Trophoblast cell (in vitro differentiated cells and primary cell): ENCODE data around the gene ACACB.

ENCODE experiments used
- DNase-seq, 2 donors: peaks; one replicate each; pipeline ENCODE4 v3.0.0-alpha.2; 2016
- H2AFZ ChIP-seq: 2 replicates; pipeline ENCODE4 v1.6.1; 2013; ENCODE audit warnings: low read length, moderate library complexity, mild to moderate bottlenecking; ENCODE audit not compliant: insufficient read depth, poor library complexity
- H2AK5ac ChIP-seq: 2 replicates; pipeline ENCODE4 v1.6.1; 2013; ENCODE audit warnings: mild to moderate bottlenecking, low read length
- H2BK120ac ChIP-seq: 2 replicates; pipeline ENCODE4 v1.6.1; 2013; ENCODE audit warnings: low read length, mild to moderate bottlenecking, moderate library complexity; ENCODE audit not compliant: insufficient read depth, poor library complexity
- H2BK12ac ChIP-seq: 2 replicates; pipeline ENCODE4 v1.6.1; 2013; ENCODE audit warnings: mild to moderate bottlenecking, low read length, moderate library complexity
- H2BK5ac ChIP-seq: 2 replicates; pipeline ENCODE4 v1.6.1; 2013; ENCODE audit warnings: low read length, low read depth, moderate library complexity, mild to moderate bottlenecking; ENCODE audit not compliant: poor library complexity
- H3K14ac ChIP-seq: 2 replicates; pipeline ENCODE4 v1.6.1; 2013; ENCODE audit warnings: mild to moderate bottlenecking, low read length
- H3K18ac ChIP-seq: 2 replicates; pipeline ENCODE4 v1.6.1; 2013; ENCODE audit warnings: mild to moderate bottlenecking, low read length
- H3K23ac ChIP-seq: 2 replicates; pipeline ENCODE4 v1.6.1; 2013; ENCODE audit warnings: low read length
- H3K27ac ChIP-seq: 2 replicates; pipeline ENCODE4 v1.5.1; 2013; ENCODE audit warnings: low read depth, mild to moderate bottlenecking, inconsistent platforms, low read length, moderate library complexity
- H3K27me3 ChIP-seq: 2 replicates; pipeline ENCODE4 v1.6.1; 2013; ENCODE audit warnings: inconsistent platforms, mild to moderate bottlenecking, low read length, moderate library complexity; ENCODE audit not compliant: insufficient read depth
- H3K36me3 ChIP-seq, 2 experiments: 1 replicate in 1 of 2; 2 replicates in 1 of 2; pipeline ENCODE4 v1.6.1; 2013; ENCODE audit warnings: low read length in 2 of 2, mild to moderate bottlenecking in 2 of 2, moderate library complexity in 1 of 2; ENCODE audit not compliant: insufficient read depth in 2 of 2, control insufficient read depth in 1 of 2
- H3K4ac ChIP-seq: 2 replicates; pipeline ENCODE4 v1.6.1; 2013; ENCODE audit warnings: low read depth, mild to moderate bottlenecking, low read length, moderate library complexity
- H3K4me1 ChIP-seq, 2 experiments: 1 replicate in 1 of 2; 2 replicates in 1 of 2; pipeline ENCODE4 v1.6.1; 2013; ENCODE audit warnings: low read length in 2 of 2, mild to moderate bottlenecking in 2 of 2, moderate library complexity in 1 of 2; ENCODE audit not compliant: insufficient read depth in 2 of 2, control insufficient read depth in 1 of 2
- H3K4me2 ChIP-seq: 2 replicates; pipeline ENCODE4 v1.6.1; 2013; ENCODE audit warnings: inconsistent platforms, mild to moderate bottlenecking, low read length, moderate library complexity
- H3K4me3 ChIP-seq: 2 replicates; pipeline ENCODE4 v1.5.1; 2013; ENCODE audit warnings: mild to moderate bottlenecking, low read depth, low read length, inconsistent platforms
- H3K79me1 ChIP-seq: one replicate; pipeline ENCODE4 v1.6.1; 2013; ENCODE audit warnings: low read length
- H3K79me2 ChIP-seq: 2 replicates; pipeline ENCODE4 v1.6.1; 2013; ENCODE audit warnings: low read length, mild to moderate bottlenecking; ENCODE audit not compliant: control insufficient read depth, insufficient read depth, poor library complexity
- H3K9ac ChIP-seq: 2 replicates; pipeline ENCODE4 v1.6.1; 2013; ENCODE audit warnings: mild to moderate bottlenecking, low read length
- H3K9me3 ChIP-seq: 2 replicates; pipeline ENCODE4 v1.6.1; 2013; ENCODE audit warnings: low read depth, mild to moderate bottlenecking, control low read depth, inconsistent platforms, low read length; ENCODE audit not compliant: insufficient read depth
- H4K12ac ChIP-seq: 2 replicates; pipeline ENCODE4 v1.6.1; 2013; ENCODE audit warnings: low read depth, mild to moderate bottlenecking, low read length, moderate library complexity
- H4K8ac ChIP-seq: 2 replicates; pipeline ENCODE4 v1.6.1; 2013; ENCODE audit warnings: low read depth, mild to moderate bottlenecking, low read length, moderate library complexity
- H4K91ac ChIP-seq: one replicate; pipeline ENCODE4 v1.6.1; 2013; ENCODE audit warnings: low read depth, mild to moderate bottlenecking, low read length, moderate library complexity
- WGBS: extraction: QIAGEN DNeasy Blood & Tissue Kit; methylation state at CpG from one replicate; pipeline ENCODE4 v1.1.7; 2013; ENCODE audit warnings: missing lambda C conversion rate; ENCODE audit not compliant: insufficient read length, insufficient coverage; ENCODE audit errors: extremely low coverage; 5-methylcytosine and 5-hydroxymethylcytosine counted together

Gene ACACB

DNA sequence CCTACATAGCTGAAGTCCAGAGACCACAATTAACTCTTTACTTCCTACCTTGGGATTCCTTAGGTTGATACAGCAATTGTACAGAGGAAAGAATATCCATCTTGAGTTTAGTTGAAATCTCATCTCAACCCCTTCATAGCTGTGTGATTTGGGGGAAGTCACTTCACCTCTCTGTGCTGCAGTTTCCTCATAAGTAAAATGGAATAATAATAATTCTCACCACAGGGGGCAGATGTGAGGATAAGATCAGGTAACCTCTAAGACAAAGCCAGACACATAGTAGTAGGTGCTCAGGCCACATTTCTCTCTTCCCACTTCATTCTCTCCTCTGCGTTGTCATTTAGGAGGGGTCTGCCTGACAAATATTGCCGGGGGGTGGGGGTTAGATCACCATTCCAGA lies 186.0 kb downstream of the ACACB start:
- no peaks in the 10 kb centered on the region for H3K36me3 ChIP-seq
- H3K4me3 ChIP-seq: no peak overlapping the region
- no peak overlapping the region for H2AFZ ChIP-seq
- no CpG with 5 or more reads among the region's 2 CpGs for WGBS
- H3K27me3 ChIP-seq: no peaks in the 10 kb centered on the region
- no peak overlapping the region for H4K8ac ChIP-seq
- no peak overlapping the region for H3K18ac ChIP-seq
- no peak overlapping the region for H3K4me2 ChIP-seq
- H4K12ac ChIP-seq: no peak overlapping the region
- no peak overlapping the region for H2AK5ac ChIP-seq
- H2BK120ac ChIP-seq: no peak overlapping the region
- H3K23ac ChIP-seq: no peak overlapping the region
- no peak overlapping the region for H3K9ac ChIP-seq
- H3K14ac ChIP-seq: no peak overlapping the region
- H3K9me3 ChIP-seq: no peaks in the 10 kb centered on the region
- H2BK12ac ChIP-seq: no peak overlapping the region
- no peak overlapping the region for H3K27ac ChIP-seq
- no peaks in the 10 kb centered on the region for H3K4me1 ChIP-seq
- no peak for DNase-seq
- no peak overlapping the region for H2BK5ac ChIP-seq
- H4K91ac ChIP-seq: no peak overlapping the region
- H3K79me2 ChIP-seq: no peaks in the 10 kb centered on the region
- no peaks in the 10 kb centered on the region for H3K79me1 ChIP-seq
- H3K4ac ChIP-seq: no peak overlapping the region

- H3K27ac ChIP-seq: no peak overlapping the region
- H3K23ac ChIP-seq: no peak overlapping the region
- no peak overlapping the region for H2AFZ ChIP-seq
- no peak overlapping the region for H2AK5ac ChIP-seq
- no peaks in the 10 kb centered on the region for H3K79me1 ChIP-seq
- WGBS: no CpG with 5 or more reads among the region's 5 CpGs
- H3K4me1 ChIP-seq: no peaks in the 10 kb centered on the region
- H2BK5ac ChIP-seq: no peak overlapping the region
- H3K36me3 ChIP-seq: no peaks in the 10 kb centered on the region
- no peak overlapping the region for H2BK120ac ChIP-seq
- no peaks in the 10 kb centered on the region for H3K79me2 ChIP-seq
- H2BK12ac ChIP-seq: no peak overlapping the region
- H3K4ac ChIP-seq: no peak overlapping the region
- H3K14ac ChIP-seq: no peak overlapping the region
- no peak for DNase-seq
- H3K4me3 ChIP-seq: no peak overlapping the region
- H3K9me3 ChIP-seq: no peaks in the 10 kb centered on the region
- H3K4me2 ChIP-seq: no peak overlapping the region
- no peak overlapping the region for H4K91ac ChIP-seq
- no peak overlapping the region for H3K9ac ChIP-seq
- H4K8ac ChIP-seq: no peak overlapping the region
- H4K12ac ChIP-seq: no peak overlapping the region
- H3K27me3 ChIP-seq: peaks cover 4% of the 10 kb centered on the region
- H3K18ac ChIP-seq: no peak overlapping the region
Observed at GRCh38 chr12:109302770-109303169, 186.4 kb downstream of the ACACB start.

- Histone ChIP-seq H3K18ac (no peak overlapping the region), H3K23ac (no peak overlapping the region), H3K4me1 (peaks cover under 1 to 2% of the 10 kb centered on the region in 2 experiments), H3K27ac (no peak overlapping the region), H4K91ac (no peak overlapping the region), H3K27me3 (peaks cover 16% of the 10 kb centered on the region), H3K36me3 (no peaks in the 10 kb centered on the region), H2AK5ac (no peak overlapping the region), H2BK5ac (no peak overlapping the region), H4K8ac (no peak overlapping the region), H3K9ac (no peak overlapping the region), H3K4me3 (no peak overlapping the region), H2BK120ac (no peak overlapping the region), H3K4me2 (no peak overlapping the region), H2BK12ac (no peak overlapping the region), H3K4ac (no peak overlapping the region), H2AFZ (no peak overlapping the region), H4K12ac (no peak overlapping the region), H3K14ac (no peak overlapping the region), H3K79me1 (no peaks in the 10 kb centered on the region), H3K79me2 (no peaks in the 10 kb centered on the region), H3K9me3 (no peaks in the 10 kb centered on the region)
- DNase-seq: no peak
- no CpG with 5 or more reads among the region's 8 CpGs for WGBS
Observed at GRCh38 chr12:109304485-109304884, 188.1 kb downstream of the ACACB start.

DNA sequence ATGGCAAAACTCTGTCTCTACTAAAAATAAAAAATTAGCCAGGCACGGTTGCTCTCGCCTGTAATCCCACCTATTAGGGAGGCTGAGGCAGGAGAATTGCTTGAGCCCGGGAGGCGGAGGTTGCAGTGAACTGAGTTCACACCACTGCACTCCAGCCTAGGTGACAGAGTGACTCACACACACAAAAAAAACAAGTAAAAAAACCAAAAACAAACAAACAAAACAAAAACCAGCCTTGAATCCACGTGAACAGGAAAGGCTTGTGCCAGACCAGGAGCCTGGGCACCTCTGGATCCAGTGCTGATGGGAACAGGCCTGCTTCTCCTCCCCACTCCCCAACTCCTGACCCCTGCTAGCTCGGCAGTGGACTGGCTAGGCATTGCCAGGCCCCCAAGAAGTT lies 189.2 kb downstream of the ACACB start:
- no peak overlapping the region for H2BK5ac ChIP-seq
- H2AK5ac ChIP-seq: no peak overlapping the region
- H3K9ac ChIP-seq: no peak overlapping the region
- H3K79me2 ChIP-seq: no peaks in the 10 kb centered on the region
- no peaks in the 10 kb centered on the region for H3K9me3 ChIP-seq
- H3K27ac ChIP-seq: no peak overlapping the region
- H2BK120ac ChIP-seq: no peak overlapping the region
- H3K4ac ChIP-seq: no peak overlapping the region
- no peak overlapping the region for H3K18ac ChIP-seq
- no peak overlapping the region for H4K91ac ChIP-seq
- H3K4me1 ChIP-seq: peaks cover 3 to 10% of the 10 kb centered on the region in 2 experiments
- no peak for DNase-seq
- no peak overlapping the region for H2AFZ ChIP-seq
- H3K36me3 ChIP-seq: no peaks in the 10 kb centered on the region
- no peak overlapping the region for H3K14ac ChIP-seq
- no CpG with 5 or more reads among the region's 6 CpGs for WGBS
- H4K8ac ChIP-seq: no peak overlapping the region
- H3K27me3 ChIP-seq: peaks cover 27% of the 10 kb centered on the region
- H3K4me3 ChIP-seq: no peak overlapping the region
- H3K79me1 ChIP-seq: no peaks in the 10 kb centered on the region
- H4K12ac ChIP-seq: no peak overlapping the region
- no peak overlapping the region for H3K4me2 ChIP-seq
- H2BK12ac ChIP-seq: no peak overlapping the region
- H3K23ac ChIP-seq: no peak overlapping the region
